Mammary epithelial cell (primary cell): ENCODE results near the gene FIGN.

ENCODE experiments used
- CTCF ChIP-seq, 2 donors: IDR thresholded peaks in 1 of 2; conservative IDR thresholded peaks in 1 of 2; 2 replicates each; pipeline ENCODE4 v1.5.1; 2011 to 2012; ENCODE audit warnings: inconsistent platforms in 2 of 2, low read length in 2 of 2, mild to moderate bottlenecking in 2 of 2, control low read depth in 1 of 2, low read depth in 1 of 2; ENCODE audit not compliant: insufficient read depth in 1 of 2; ENCODE audit errors: extremely low read depth in 1 of 2
- EZH2 ChIP-seq: IDR thresholded peaks from 2 replicates; pipeline ENCODE4 v1.6.1; 2012; ENCODE audit warnings: low read length, inconsistent platforms, borderline replicate concordance

GRCh38 chr2:163708265-163708664 is 27.5 kb downstream of the FIGN start:
- TF ChIP-seq CTCF (conservative IDR thresholded peaks at IDR 0.05 in 1 of 2, IDR thresholded peaks at IDR 0.05 in 1 of 2; ENCODE audit: extremely low read depth in 1 of 2, insufficient read depth in 1 of 2, low read depth in 1 of 2, low read length in 2 of 2) = no peak
- no peak for TF ChIP-seq EZH2
